OCI-LY3 (cell line): ENCODE measurements around the gene TTC21A.

Experiments
- EZH2phosphoT487 ChIP-seq: fragments of 200-600 bp; shearing (Covaris generic); IDR thresholded peaks from 2 replicates; pipeline ENCODE4 v1.6.1; 2018; ENCODE audit warnings: antibody characterized with exemption, mixed run types, low read depth
- TF ChIP-seq, protein P1 (sequence below): fragments of 200-600, 300-600 bp; sonication (generic); IDR thresholded peaks from 2 replicates; pipeline ENCODE4 v1.5.1; 2014; ENCODE audit warnings: antibody characterized with exemption, low read length, low read depth

DNA sequence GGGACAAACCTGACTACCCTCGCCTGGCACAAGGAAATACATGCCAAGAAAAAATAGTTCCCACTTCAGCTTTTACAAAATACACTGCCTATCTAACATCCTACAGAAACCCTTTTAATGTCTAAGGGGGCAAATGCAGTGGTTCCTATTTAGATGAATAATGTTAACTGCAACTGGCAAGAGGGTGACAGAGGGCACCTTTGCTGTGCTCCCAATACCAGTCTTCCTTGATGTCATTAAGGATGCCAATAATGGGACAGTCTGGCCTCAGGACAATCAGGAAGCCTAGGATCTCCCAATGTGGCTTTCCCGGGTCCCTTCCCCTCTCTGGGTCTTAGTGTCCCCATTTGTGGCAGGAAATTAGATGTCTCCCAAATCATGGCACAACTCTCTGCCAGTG is 32.0 kb downstream of the TTC21A start:
- TF ChIP-seq, protein P1, sequence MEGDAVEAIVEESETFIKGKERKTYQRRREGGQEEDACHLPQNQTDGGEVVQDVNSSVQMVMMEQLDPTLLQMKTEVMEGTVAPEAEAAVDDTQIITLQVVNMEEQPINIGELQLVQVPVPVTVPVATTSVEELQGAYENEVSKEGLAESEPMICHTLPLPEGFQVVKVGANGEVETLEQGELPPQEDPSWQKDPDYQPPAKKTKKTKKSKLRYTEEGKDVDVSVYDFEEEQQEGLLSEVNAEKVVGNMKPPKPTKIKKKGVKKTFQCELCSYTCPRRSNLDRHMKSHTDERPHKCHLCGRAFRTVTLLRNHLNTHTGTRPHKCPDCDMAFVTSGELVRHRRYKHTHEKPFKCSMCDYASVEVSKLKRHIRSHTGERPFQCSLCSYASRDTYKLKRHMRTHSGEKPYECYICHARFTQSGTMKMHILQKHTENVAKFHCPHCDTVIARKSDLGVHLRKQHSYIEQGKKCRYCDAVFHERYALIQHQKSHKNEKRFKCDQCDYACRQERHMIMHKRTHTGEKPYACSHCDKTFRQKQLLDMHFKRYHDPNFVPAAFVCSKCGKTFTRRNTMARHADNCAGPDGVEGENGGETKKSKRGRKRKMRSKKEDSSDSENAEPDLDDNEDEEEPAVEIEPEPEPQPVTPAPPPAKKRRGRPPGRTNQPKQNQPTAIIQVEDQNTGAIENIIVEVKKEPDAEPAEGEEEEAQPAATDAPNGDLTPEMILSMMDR, result no peak
- no peak for TF ChIP-seq EZH2phosphoT487
